SK-N-SH (cell line): Measurements from ENCODE around the gene ANK3. TPM values are rescaled to one million over a fixed set of nuclear protein-coding genes. Genes with fewer than 3 reads are reported as not detected.

Experiments
- CTCF ChIA-PET: fragments of 300-600, 350-600 bp; formaldehyde crosslinking; extraction: SDS; loops from one replicate; lab custom pipeline; 2021; lab: Yijun Ruan, JAX
- POLR2A ChIA-PET: fragments of 350-600 bp; sonication (Branson Sonifier 250); formaldehyde crosslinking; extraction: SDS; loops from one replicate; lab custom pipeline; 2020; ENCODE audit warnings: antibody characterized with exemption, inconsistent platforms; lab: Yijun Ruan, JAX
- DNase-seq: peaks from one replicate; pipeline ENCODE4 v3.0.0; 2012
- H2AFZ ChIP-seq: fragments of 200-600 bp; sonication (generic); 2 replicates; pipeline ENCODE4 v1.8.1; 2016; ENCODE audit warnings: antibody characterized with exemption, mild to moderate bottlenecking, low read depth
- H3F3A ChIP-seq: fragments of 200-600 bp; sonication (generic); replicated peaks from 2 replicates; pipeline ENCODE3; 2016; ENCODE audit warnings: antibody characterized with exemption, mild to moderate bottlenecking; ENCODE audit not compliant: insufficient read depth
- H3K27ac ChIP-seq, 2 experiments: fragments of 200-500 bp in 1 of 2; fragments of 200-600 bp in 1 of 2; sonication (Bioruptor generic) in 1 of 2; sonication (generic), shearing (Covaris generic) in 1 of 2; 2 replicates each; pipeline versions ENCODE4 v1.5.1 to v1.6.1; 2014 to 2016; ENCODE audit warnings: low read depth in 2 of 2, inconsistent platforms in 1 of 2, low read length in 1 of 2, mild to moderate bottlenecking in 1 of 2, mixed read lengths in 1 of 2
- H3K27me3 ChIP-seq: fragments of 200-600 bp; sonication (generic), shearing (Covaris generic); 2 replicates; pipeline ENCODE4 v1.6.1; 2016; ENCODE audit warnings: mixed run types; ENCODE audit not compliant: insufficient read depth
- H3K36me3 ChIP-seq, 2 experiments: fragments of 200-500 bp in 1 of 2; fragments of 200-600 bp in 1 of 2; sonication (Bioruptor generic) in 1 of 2; sonication (generic) in 1 of 2; replicated peaks in 1 of 2; 2 replicates each; pipeline versions ENCODE3 to v1.5.1; 2014 to 2016; ENCODE audit warnings: low read length in 1 of 2, mild to moderate bottlenecking in 1 of 2; ENCODE audit not compliant: insufficient read depth in 2 of 2, control insufficient read depth in 1 of 2
- H3K4me1 ChIP-seq, 2 experiments: fragments of 200-500 bp in 1 of 2; fragments of 200-600 bp in 1 of 2; sonication (Bioruptor generic) in 1 of 2; sonication (generic), shearing (Covaris generic) in 1 of 2; 2 replicates each; pipeline versions ENCODE4 v1.5.1 to v1.6.1; 2014 to 2016; ENCODE audit warnings: low read depth in 1 of 2, low read length in 1 of 2, mixed run types in 1 of 2; ENCODE audit not compliant: insufficient read depth in 2 of 2, control insufficient read depth in 1 of 2
- H3K4me2 ChIP-seq: fragments of 200-600 bp; sonication (generic), shearing (Covaris generic); 2 replicates; pipeline ENCODE4 v1.6.1; 2017; ENCODE audit warnings: mixed run types
- H3K4me3 ChIP-seq, 2 experiments: fragments of 200-500 bp in 1 of 2; fragments of 200-600 bp in 1 of 2; sonication (Bioruptor generic) in 1 of 2; sonication (generic), shearing (Covaris generic) in 1 of 2; 2 replicates each; pipeline versions ENCODE4 v1.5.1 to v1.8.1; 2014 to 2016; ENCODE audit warnings: low read depth in 2 of 2, inconsistent platforms in 1 of 2, low read length in 1 of 2, mild to moderate bottlenecking in 1 of 2, mixed read lengths in 1 of 2, moderate library complexity in 1 of 2
- H3K79me2 ChIP-seq: fragments of 200-600 bp; sonication (generic); 2 replicates; pipeline ENCODE4 v1.8.1; 2017; ENCODE audit warnings: mild to moderate bottlenecking; ENCODE audit not compliant: insufficient read depth
- H3K9ac ChIP-seq: fragments of 200-600 bp; sonication (generic); 2 replicates; pipeline ENCODE4 v1.6.1; 2017; ENCODE audit warnings: mixed run types
- H3K9me2 ChIP-seq: fragments of 200-600 bp; sonication (generic); 2 replicates; pipeline ENCODE4 v1.6.1; 2017; ENCODE audit warnings: mixed run types
- H3K9me3 ChIP-seq: fragments of 200-600 bp; sonication (generic); 2 replicates; pipeline ENCODE4 v1.6.1; 2017; ENCODE audit warnings: mixed run types, mild to moderate bottlenecking, moderate library complexity
- H4K20me1 ChIP-seq: fragments of 200-600 bp; sonication (generic); 2 replicates; pipeline ENCODE4 v1.6.1; 2017; ENCODE audit warnings: mild to moderate bottlenecking, mixed run types; ENCODE audit not compliant: insufficient read depth
- ELF1 ChIP-seq: IDR thresholded peaks from 2 replicates; pipeline ENCODE4 v1.4.0; 2012
- EP300 ChIP-seq, 2 experiments: IDR thresholded peaks; 2 replicates each; pipeline versions ENCODE4 v1.4.0 to v1.6.1; 2012; ENCODE audit warnings: borderline replicate concordance in 1 of 2, low read depth in 1 of 2, low read length in 1 of 2
- FOSL2 ChIP-seq: IDR thresholded peaks from 2 replicates; pipeline ENCODE4 v1.4.0; 2012; ENCODE audit warnings: low read depth, mild to moderate bottlenecking, moderate library complexity, borderline replicate concordance
- FOXJ3 ChIP-seq: sonication (generic); formaldehyde crosslinking; IDR thresholded peaks from 2 replicates; pipeline ENCODE4 v1.5.1; 2020; ENCODE audit warnings: mild to moderate bottlenecking, missing genetic modification reagents
- FOXM1 ChIP-seq: IDR thresholded peaks from 2 replicates; pipeline ENCODE4 v1.4.0; 2012; ENCODE audit warnings: low read depth, mild to moderate bottlenecking
- GABPA ChIP-seq: IDR thresholded peaks from 2 replicates; pipeline ENCODE4 v1.4.0; 2012; ENCODE audit warnings: low read depth, mild to moderate bottlenecking
- GATA2 ChIP-seq: sonication (generic); formaldehyde crosslinking; IDR thresholded peaks from 2 replicates; pipeline ENCODE4 v1.5.0; 2020; ENCODE audit warnings: mild to moderate bottlenecking, missing genetic modification reagents
- JUND ChIP-seq: IDR thresholded peaks from 2 replicates; pipeline ENCODE4 v1.4.0; 2012
- MXI1 ChIP-seq: IDR thresholded peaks from 2 replicates; pipeline ENCODE4 v1.6.1; 2012; ENCODE audit warnings: mild to moderate bottlenecking, low read depth, low read length, improper control_type of control experiment
- POLR2AphosphoS5 ChIP-seq: IDR thresholded peaks from 2 replicates; pipeline ENCODE4 v1.6.1; 2012; ENCODE audit warnings: low read depth, low read length
- RCOR1 ChIP-seq: fragments of 150-350 bp; IDR thresholded peaks from 2 replicates; pipeline ENCODE4 v1.6.1; 2017; ENCODE audit warnings: antibody characterized with exemption, low read length
- RFX5 ChIP-seq: IDR thresholded peaks from 2 replicates; pipeline ENCODE4 v1.6.1; 2012; ENCODE audit warnings: mild to moderate bottlenecking, improper control_type of control experiment, low read length
- SMC3 ChIP-seq: IDR thresholded peaks from 2 replicates; pipeline ENCODE4 v1.6.1; 2012; ENCODE audit warnings: low read depth, low read length, improper control_type of control experiment
- WGBS: methylation state at CpG from one replicate; pipeline ENCODE4 v1.1.6; 2017; ENCODE audit warnings: low lambda C conversion rate; 5-methylcytosine and 5-hydroxymethylcytosine counted together
- polyA plus RNA-seq, 3 experiments: library from polyadenylated mRNA; depleted of rRNA; stranded (reverse); fragments of >200 nt; gene quantifications; 2 replicates each; pipeline ENCODE4 v1.2.3, GENCODE V29; 2012
- TF ChIP-seq, protein P1 (sequence below): IDR thresholded peaks from 2 replicates; pipeline ENCODE4 v1.4.0; 2012; ENCODE audit warnings: low read depth, borderline replicate concordance
- TF ChIP-seq, protein P2 (sequence below): IDR thresholded peaks from 2 replicates; pipeline ENCODE4; 2012
- TF ChIP-seq, protein P3 (sequence below): fragments of 200-600 bp; sonication (generic); IDR thresholded peaks from 2 replicates; pipeline ENCODE4 v1.6.1; 2017; ENCODE audit warnings: antibody characterized with exemption, mild to moderate bottlenecking, moderate library complexity

Gene ANK3
- polyA plus RNA-seq, 1 of the 3 experiments (the other 2 are of a cell fraction): 10.0 TPM

DNA sequence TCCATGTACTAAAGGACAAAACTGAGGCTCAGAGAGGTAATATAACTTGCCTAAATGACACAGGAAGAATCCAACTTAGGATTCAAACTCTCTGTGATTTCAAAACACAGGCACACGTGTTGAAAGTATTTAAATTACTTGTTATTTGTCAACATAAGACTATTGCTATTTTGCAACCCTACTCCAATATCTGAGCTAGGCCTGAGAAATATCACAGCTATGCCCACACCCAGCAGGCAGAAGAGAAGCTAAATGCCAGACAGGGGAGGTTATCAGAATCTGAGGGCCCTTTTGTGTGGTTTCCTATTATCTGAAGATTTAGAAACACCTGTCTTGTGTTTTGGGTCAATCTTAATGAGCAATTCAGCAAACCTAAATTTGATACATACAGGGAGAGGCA, 204.3 kb downstream of the ANK3 start:
- Histone ChIP-seq H2AFZ (no peak overlapping the region), H4K20me1 (no peaks in the 10 kb centered on the region), H3K9me3 (no peaks in the 10 kb centered on the region), H3K36me3 (peaks cover 2 to 8% of the 10 kb centered on the region in 2 experiments), H3K4me1 (peaks cover 0 to 8% of the 10 kb centered on the region in 2 experiments), H3K27ac (no peak overlapping the region), H3F3A (peaks cover 9% of the 10 kb centered on the region), H3K79me2 (no peaks in the 10 kb centered on the region), H3K9ac (no peak overlapping the region), H3K4me2 (no peak overlapping the region), H3K27me3 (no peaks in the 10 kb centered on the region), H3K9me2 (no peaks in the 10 kb centered on the region), H3K4me3 (no peak overlapping the region)
- TF ChIP-seq GATA2 (CRISPR knock-in tag) (no peak), FOXM1 (no peak), GABPA (no peak), SMC3 (no peak)
- TF ChIP-seq, protein P1, sequence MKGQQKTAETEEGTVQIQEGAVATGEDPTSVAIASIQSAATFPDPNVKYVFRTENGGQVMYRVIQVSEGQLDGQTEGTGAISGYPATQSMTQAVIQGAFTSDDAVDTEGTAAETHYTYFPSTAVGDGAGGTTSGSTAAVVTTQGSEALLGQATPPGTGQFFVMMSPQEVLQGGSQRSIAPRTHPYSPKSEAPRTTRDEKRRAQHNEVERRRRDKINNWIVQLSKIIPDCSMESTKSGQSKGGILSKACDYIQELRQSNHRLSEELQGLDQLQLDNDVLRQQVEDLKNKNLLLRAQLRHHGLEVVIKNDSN: no peak
- WGBS: 70% methylated on average over 1 of the region's 1 CpG
- ChIA-PET POLR2A (no interaction called here), CTCF (no interaction called here)
- DNase-seq: no peak

DNA sequence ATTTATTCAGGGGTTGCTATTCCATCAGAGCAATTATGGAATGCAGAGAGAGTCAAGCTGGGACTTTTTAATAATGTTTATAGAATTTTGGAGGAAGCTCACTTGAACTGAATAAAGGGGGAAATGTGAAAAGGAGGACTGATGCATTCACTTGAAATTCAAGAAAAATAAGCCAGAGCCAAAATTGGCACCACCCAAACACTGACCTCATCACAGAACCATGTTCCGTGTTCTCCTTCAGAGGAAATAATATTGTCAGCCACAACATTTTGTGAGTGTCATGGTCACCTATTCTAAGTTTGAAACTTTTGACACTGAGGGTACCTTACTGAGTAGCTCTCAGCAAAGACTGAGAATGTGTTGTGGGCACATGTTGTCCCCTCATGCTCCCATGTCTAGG, 207.0 kb downstream of the ANK3 start:
- TF ChIP-seq, protein P1: no peak
- H3K79me2 ChIP-seq: no peaks in the 10 kb centered on the region
- ChIA-PET CTCF (interaction anchor here (0.8 kb wide), 1 partner anchor 26 kb away, joined by 3 read pairs; no protein-coding TSS in a partner anchor), POLR2A (no interaction called here)
- peaks cover 2 to 4% of the 10 kb centered on the region in 2 experiments for H3K36me3 ChIP-seq
- H3K9ac ChIP-seq: no peak overlapping the region
- peak overlapping the region; percentile 14; the same call in 1 of the 2 replicates for H3K4me2 ChIP-seq
- H3K27me3 ChIP-seq: no peaks in the 10 kb centered on the region
- H3K27ac ChIP-seq: peak overlapping the region in 1 of 2 experiments; percentile 53; a peak in 3 of 4 replicates
- peaks cover 0 to 8% of the 10 kb centered on the region in 2 experiments for H3K4me1 ChIP-seq
- H3K9me2 ChIP-seq: no peaks in the 10 kb centered on the region
- H2AFZ ChIP-seq: peak overlapping the region; percentile 45; the same call in 1 of the 2 replicates
- no peak overlapping the region for H3K4me3 ChIP-seq
- 95% methylated on average over 1 of the region's 1 CpG for WGBS
- no peaks in the 10 kb centered on the region for H3K9me3 ChIP-seq
- DNase-seq: no peak
- peaks cover 9% of the 10 kb centered on the region for H3F3A ChIP-seq
- H4K20me1 ChIP-seq: no peaks in the 10 kb centered on the region

DNA sequence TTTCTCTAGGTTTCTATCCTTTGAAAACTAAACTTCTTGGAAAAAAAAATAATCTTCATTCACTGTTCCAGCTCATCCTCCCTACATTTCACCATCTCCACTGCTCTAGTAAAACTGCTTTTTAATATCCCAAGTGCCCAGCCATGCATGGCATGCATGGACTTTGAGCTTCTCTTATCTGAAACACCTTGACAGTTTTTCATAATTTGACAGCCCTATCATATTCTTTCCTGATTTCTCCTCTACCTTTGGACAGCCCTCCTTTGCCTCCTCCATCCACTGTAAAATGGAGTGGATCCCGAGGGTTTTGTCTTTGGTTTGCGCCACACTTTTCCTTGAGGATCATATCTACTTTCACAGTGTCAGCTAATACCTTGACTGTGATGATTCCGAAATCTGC, 212.8 kb downstream of the ANK3 start:
- H3K27ac ChIP-seq: no peak overlapping the region
- no peak overlapping the region for H3K4me2 ChIP-seq
- no peak overlapping the region for H2AFZ ChIP-seq
- CTCF ChIA-PET: interaction anchor here (1.0 to 2.4 kb wide), 3 partner anchors 27 to 258 kb away, joined by 3 to 6 read pairs (median 6); no protein-coding TSS in a partner anchor
- no peaks in the 10 kb centered on the region for H4K20me1 ChIP-seq
- no peaks in the 10 kb centered on the region for H3K9me3 ChIP-seq
- TF ChIP-seq RCOR1 (no peak), ELF1 (no peak), EP300 (IDR thresholded peaks at IDR 0.05; ENCODE audit: borderline replicate concordance in 1 of 2, low read depth in 1 of 2, low read length in 1 of 2) (no peak), POLR2AphosphoS5 (no peak), FOXJ3 (CRISPR knock-in tag) (no peak), FOSL2 (no peak), FOXM1 (no peak), RFX5 (no peak), MXI1 (no peak), JUND (no peak)
- TF ChIP-seq, protein P2, sequence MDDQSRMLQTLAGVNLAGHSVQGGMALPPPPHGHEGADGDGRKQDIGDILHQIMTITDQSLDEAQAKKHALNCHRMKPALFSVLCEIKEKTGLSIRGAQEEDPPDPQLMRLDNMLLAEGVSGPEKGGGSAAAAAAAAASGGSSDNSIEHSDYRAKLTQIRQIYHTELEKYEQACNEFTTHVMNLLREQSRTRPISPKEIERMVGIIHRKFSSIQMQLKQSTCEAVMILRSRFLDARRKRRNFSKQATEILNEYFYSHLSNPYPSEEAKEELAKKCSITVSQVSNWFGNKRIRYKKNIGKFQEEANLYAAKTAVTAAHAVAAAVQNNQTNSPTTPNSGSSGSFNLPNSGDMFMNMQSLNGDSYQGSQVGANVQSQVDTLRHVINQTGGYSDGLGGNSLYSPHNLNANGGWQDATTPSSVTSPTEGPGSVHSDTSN: no peak
- TF ChIP-seq, protein P3, sequence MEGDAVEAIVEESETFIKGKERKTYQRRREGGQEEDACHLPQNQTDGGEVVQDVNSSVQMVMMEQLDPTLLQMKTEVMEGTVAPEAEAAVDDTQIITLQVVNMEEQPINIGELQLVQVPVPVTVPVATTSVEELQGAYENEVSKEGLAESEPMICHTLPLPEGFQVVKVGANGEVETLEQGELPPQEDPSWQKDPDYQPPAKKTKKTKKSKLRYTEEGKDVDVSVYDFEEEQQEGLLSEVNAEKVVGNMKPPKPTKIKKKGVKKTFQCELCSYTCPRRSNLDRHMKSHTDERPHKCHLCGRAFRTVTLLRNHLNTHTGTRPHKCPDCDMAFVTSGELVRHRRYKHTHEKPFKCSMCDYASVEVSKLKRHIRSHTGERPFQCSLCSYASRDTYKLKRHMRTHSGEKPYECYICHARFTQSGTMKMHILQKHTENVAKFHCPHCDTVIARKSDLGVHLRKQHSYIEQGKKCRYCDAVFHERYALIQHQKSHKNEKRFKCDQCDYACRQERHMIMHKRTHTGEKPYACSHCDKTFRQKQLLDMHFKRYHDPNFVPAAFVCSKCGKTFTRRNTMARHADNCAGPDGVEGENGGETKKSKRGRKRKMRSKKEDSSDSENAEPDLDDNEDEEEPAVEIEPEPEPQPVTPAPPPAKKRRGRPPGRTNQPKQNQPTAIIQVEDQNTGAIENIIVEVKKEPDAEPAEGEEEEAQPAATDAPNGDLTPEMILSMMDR: no peak
- TF ChIP-seq, all 33 proteins: peak for 0
- H3K36me3 ChIP-seq: peaks cover 0 to 6% of the 10 kb centered on the region in 2 experiments
- no peaks in the 10 kb centered on the region for H3K9me2 ChIP-seq
- no peaks in the 10 kb centered on the region for H3K79me2 ChIP-seq
- WGBS: 76% methylated on average over 3 of the region's 3 CpGs
- DNase-seq: no peak
- H3K27me3 ChIP-seq: no peaks in the 10 kb centered on the region
- H3K4me3 ChIP-seq: no peak overlapping the region
- POLR2A ChIA-PET: no interaction called here
- H3K4me1 ChIP-seq: peaks cover 0 to 3% of the 10 kb centered on the region in 2 experiments; a peak in 2 of 4 replicates
- H3F3A ChIP-seq: peaks cover under 1% of the 10 kb centered on the region
- no peak overlapping the region for H3K9ac ChIP-seq
